Mesenteric fat pad (tissue), 1 donor: Measurements from ENCODE around the gene EXOC3L1. TPM values are rescaled to one million over a fixed set of nuclear protein-coding genes. Genes with fewer than 3 reads are reported as not detected.
A peak's percentile ranks its signal among the peaks of the same experiment; 100 is the strongest.

ENCODE experiments used
- DNase-seq: peaks from one replicate; pipeline ENCODE4 v3.0.0-alpha.2; 2020; ENCODE audit warnings: low spot score
- long read RNA-seq: library from polyadenylated mRNA; unstranded; transcript quantifications from one replicate; pipeline ENCODE4 v2.0.0, GENCODE V29; 2020
- total RNA-seq: library from RNA; stranded (reverse); fragmentation: NEBNext Ultra II Directional; extraction: Animal tissue kit (Norgen Biotek cat#: 25700); gene quantifications from one replicate; pipeline ENCODE4 v1.2.1, GENCODE V29; 2021
- donor health status: DM: yes; HTN: yes; CAD: no.

EXOC3L1 gene, protein sequence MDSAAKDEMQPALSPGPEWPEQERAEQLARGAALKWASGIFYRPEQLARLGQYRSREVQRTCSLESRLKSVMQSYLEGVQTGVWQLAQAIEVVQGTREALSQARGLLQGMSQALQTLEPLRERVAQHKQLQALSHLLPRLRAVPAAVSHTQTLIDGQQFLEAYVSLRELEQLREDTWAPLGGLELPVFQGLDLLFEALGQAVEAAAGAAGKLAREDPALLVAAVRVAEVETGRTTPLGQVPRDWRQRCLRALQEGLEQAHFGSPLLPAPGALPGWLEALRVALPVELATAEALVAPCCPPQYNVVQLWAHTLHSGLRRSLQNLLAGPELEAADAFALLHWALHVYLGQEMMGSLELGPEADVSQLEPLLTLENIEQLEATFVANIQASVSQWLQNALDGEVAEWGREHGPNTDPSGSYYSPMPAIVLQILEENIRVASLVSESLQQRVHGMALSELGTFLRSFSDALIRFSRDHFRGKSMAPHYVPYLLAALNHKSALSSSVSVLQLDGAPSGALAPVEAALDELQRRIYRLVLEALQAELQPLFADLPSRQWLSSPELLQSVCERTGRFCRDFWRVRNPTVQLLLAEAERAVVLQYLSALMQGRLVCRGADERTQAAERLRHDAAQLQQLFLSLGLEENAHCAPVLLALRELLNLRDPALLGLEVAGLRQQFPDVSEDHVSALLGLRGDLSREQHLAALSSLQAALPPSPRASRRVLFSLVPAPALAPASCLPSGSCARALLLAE
- total RNA-seq, result 4.1 TPM
- long read RNA-seq, partial matches to known transcripts, result 0 of 8 reads
- long read RNA-seq, other reads (novel, unspliced or antisense), result 5 of 8 reads

DNA sequence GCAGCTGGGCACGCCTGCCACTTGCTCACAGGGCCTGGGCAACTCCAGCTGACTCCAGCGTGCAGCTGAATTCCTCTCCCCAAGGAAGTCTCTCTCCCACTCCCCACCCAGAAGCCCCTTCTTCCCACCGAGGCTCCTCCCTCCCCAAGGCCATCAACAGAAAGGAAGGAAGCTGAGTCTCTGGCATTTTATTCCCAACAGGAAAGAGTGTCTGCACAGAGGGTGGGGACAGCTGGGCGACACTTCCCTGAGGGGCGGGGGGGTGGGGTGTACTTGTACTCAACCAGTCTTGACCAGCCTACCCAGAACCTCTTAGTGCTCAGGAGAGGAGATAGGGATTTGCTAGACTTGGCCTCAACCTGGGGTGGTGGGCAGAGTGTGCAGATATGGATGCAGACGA, at the start of gene EXOC3L1:
Gene EXOC3L1, minus strand, starts transcription at position 96 of the 400 bp plus-strand sequence. CDS start 460 bp downstream, outside the sequence.
- no peak for DNase-seq

DNA sequence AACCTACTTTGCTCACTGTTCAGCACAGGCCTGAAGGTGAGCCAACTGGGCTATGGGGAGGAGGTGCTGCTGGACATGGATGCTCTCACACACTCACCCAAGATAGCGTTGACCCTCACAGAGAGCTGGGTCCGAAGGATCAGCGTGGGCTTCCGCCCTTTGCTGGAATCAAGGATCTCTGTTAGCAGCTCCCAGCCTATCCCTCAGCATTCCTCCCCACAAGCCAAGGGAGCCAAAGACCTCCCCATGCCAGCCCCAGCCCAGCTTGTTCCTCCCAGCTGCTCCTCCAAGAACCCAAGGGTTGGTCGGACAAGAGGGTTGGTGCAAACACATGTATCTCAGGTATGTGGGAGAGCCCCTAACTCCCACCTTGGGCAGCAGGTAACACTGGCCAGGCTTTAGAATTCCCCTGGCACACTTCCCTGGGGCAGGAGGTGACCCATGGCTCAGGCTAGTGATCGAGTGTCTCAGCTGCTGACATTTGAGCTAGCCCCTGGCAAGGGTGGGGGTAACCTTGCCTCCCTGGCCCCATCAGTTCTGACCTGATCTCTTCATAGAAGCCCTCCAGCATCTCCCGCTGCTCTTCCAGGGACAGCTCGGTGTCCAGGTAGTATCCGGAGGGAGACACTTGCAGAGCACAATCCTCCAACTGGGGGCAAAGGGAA, 49.0 kb upstream of the EXOC3L1 start:
- DNase-seq, result no peak

DNA sequence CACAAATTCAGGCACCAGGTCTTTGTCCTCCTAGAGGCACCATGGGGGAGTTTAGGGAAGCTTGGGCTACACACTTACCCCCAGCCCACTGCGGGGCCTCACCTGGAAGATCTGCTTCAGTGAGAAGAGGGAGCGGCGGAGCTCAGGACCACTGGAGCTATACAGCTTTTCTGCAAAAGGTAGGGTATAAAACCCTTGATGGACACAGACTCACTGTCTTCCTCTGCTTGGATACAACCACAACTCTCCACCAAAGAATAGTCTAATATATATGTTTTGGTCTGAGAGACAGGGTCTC, 48.3 kb upstream of the EXOC3L1 start:
- no peak for DNase-seq

DNA sequence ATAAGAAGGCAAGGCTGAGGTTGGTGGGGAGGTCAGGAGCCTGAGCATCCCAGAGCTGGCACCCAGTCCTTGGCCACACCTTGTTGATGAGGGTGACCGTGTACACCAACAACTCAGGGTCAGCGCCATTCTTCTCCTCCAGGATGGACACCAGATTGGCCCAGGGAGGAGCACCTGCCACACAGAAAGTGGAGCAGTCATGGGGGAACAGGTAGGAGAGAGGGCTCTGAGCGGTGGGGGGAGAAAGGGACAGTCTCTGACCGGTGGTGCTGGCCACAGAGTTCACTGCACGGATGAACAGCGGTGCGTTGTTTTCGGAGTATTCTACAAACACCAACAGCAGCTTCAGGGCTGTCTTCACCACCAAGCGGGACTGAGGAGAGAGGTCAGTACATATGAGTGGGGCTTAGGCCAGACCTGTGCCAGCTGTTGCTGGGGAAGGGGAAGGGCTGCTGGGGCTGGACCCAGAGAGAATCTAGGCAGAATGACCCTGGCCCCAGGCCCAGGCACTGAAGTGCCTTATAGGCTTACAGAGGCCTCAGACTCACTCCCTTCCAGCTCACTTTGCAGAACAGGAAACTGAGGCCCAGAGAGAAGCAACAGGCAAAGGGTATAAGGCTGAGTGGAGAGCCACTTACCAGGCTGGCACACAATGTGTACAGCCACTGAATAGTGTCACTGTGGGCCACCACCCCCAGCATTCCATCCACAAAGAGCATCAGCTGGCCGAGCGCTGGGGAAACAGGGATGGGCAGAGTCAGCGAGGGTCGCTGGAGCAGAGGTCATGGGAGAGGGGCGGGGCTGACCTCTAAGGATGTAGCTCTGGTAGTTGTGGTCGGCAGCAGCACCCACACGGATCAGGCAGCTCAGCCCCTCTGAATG, 47.7 kb upstream of the EXOC3L1 start:
- DNase-seq, result no peak

DNA sequence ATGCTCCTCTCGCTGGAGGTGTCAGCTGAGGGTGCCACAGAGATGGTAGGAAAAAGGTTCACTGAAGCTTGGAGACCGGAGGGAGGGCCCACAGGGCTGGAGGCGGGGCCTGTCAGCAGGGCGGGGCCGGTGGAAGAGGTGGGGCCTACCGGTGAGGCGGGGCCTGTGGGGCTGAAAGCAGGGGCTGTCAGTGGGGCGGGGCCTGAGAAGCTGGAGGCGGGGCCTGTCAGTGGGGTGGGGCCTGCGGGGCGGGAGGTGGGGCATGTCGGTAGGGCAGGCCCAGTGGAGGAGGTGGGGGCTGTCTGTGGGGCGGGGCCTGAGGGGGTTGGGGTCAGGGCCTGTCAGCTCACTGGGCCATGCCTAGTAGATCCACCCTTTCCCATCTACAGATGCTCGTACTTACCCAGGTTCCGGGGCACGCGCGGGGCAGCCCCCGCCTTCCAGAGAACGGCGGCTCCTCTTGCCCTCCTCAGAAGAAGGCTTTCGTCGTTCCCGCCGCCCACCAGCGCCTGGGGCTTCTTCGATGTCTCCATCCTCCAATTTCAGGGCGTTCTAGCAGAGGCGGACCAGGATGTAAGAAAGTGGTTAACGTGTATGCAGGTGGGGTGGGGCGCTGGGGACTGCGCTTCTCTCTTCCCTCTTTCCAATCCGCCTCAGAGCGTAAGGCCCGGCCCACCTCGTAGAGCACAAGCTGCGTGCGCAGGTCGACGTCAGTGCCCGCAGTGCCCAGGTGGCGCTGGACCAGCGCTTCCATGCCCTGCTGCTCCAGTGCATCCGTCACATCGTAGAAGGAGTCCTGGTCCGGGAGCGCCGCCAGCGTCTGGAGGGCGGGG, 46.8 kb upstream of the EXOC3L1 start:
- DNase-seq, result no peak

DNA sequence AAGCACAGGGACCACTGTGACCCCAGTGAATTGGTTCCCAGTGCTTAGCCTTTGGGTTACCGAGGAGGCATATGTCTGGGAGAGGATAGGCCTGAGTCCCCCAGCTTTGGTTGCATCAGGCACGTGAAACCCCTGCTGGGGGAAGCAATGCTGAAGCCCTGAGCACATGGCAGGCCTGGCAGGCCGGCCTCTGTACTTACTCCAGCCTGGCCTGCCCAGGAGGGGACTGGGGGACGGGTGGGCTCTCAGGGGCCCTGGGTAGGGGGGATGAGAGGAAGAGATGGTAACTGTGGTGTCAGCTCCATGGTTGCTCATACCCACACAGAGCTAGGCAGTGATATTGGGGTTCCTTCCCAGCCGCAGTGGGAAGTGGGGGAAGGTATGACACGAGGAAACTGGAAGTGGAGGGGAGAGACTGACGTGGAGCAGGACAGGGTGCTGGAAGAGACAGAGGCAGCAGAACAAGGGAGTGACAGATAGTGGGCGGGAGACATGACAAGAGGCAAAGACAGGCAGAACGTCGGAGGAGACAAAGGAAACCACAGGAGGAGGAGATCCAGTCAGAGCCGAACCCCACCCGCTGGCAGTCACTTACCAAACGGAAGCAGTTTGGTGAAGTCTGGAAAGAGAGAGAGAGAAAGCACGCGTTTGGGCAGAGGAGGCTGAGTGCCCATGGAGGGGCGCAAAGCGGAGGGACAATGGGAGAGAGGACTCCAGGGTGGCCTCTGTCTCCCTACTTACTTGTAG, 46.1 kb upstream of the EXOC3L1 start:
- no peak for DNase-seq

DNA sequence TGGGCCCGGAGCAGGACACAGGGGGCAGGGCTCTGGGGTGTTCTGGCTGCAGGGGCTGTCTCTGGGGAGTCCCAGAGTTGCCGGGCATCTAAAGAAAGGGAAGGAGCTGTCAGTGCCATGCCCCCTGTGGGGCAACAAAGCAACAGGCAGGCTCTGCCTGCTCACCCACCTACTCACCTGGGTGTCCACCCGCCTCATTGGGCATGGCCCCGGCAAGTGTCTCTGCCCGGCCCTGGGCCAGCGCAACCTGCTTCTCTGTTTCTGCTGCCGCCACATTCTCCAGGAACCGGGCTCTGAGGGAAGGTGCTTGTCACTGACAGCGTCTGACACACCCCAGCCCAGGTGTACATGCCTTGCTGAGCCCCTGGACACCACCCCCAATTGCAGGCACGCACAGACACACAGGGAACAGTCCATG, 44.3 kb upstream of the EXOC3L1 start:
- DNase-seq, result no peak

DNA sequence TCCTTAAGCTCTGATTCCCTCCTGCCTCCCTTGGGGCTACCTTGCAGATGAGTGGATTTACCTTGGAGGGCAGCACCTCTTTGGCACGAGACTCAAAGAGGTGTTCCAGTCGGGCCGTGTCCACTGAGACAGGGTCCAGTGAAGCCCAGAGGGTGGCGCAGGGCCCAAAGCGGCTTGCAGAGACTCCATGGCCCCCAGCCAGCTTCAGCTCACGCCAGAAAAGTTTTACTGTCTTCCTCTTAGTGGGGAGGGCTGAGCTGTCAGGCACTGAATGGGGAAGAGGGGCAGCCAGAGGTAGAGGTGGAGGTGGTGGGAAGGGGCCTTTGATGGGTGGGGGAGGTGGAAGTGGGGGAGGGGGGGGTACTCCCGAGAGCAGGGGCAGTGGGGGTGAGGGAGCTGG, 43.7 kb upstream of the EXOC3L1 start:
- no peak for DNase-seq

DNA sequence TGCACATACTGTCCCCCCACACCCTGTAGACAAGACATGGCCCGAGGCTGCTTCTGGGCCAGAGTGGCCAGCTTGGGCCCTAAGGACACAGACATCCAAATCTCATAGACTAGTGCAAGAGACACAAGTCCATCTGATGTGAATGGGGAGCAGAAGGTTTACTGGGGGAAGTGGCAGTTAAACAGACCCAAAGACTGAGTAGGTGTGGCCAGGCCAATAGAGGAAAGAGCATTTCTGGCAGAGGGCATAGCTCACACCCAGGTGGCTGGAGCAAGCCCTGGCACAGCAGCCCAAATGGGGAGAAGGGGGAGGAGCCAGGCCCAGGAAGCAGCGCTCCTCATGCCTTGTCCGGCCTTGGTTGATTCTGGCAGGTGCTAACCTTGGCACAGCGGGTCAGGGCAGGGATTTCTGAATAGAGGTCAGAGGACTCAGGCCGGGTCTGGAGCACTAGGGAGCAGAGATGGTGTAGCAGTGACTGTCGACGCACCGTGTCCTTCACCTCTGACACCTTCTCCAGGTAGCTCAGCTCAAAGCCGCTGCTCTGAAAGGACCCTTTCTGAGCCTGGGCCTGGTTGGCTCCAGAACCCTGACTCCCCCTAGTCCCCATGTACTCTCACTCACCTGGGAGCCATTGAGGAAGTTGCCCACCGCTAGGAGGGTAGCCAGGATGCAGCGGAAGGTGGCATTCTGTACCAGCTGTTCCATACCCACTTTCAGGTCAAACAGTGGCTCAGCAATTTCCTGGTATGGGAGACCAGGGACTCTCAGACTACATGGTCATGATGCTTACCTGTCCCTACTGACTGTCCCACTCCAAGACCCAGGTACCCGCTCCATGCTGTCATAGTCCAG, 41.1 kb upstream of the EXOC3L1 start:
- DNase-seq, result no peak

DNA sequence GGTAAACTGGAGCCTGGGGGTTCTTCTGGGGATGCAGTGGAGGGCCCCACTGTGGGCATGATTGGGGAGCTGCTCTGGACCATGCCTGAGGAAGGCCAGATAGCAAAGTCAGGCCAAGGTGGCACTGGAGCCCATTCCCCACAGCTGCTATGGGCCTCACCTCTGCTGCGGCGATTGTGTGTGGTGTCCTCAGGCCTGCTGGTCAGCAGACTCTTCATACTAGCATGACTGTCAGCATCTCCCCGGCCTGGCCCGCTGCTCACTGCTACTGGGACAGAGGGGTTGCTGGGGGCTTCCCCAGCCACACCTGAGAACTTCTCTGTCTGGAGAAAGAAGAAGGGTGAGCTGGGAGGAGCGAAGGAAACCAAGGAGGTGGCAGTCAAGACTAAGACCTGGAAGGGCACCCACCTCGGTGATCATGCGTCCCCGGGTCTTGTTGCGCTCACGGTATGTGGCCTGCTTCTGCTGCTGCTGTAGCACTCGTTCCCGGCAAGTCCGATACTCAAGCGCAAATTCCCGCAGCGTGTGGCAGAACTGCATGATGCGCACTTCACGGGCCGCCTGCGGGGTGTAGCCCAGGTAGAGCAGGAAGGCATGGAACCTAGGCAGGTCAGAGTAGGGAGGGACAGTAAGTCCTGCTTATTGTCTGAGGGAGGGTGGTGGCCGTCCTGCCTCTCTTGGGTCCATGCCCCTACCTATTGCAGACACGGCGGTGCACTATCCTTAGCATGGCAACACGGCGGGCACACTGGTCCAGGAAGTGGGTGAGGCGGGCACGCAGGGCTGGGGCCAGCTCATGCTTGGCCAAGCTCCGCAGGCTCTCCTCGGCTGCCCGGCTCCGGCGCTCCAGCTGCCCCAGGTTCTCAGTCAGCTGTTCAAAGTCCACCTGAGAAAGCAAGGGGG, 40.2 kb upstream of the EXOC3L1 start:
- no peak for DNase-seq

DNA sequence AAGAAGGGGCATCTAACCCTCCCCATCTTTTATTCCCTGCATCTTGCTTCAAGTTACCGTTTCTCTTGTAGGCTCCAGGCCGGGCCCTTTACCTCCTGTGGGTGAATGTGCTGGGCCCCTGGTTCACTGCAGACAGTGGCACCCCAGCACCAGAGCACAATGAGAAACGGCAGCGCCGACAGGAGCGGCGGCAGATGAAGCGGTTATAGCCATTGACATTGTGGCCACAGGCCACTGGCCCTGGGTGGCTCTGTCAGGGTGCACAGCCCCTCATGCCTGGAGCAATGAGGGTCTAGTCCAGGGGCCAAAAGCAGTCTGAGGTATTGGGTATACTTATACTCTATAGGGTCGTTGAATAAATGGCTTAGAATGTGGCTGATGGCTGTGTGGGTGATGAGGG, 39.0 kb upstream of the EXOC3L1 start:
- DNase-seq, result no peak

DNA sequence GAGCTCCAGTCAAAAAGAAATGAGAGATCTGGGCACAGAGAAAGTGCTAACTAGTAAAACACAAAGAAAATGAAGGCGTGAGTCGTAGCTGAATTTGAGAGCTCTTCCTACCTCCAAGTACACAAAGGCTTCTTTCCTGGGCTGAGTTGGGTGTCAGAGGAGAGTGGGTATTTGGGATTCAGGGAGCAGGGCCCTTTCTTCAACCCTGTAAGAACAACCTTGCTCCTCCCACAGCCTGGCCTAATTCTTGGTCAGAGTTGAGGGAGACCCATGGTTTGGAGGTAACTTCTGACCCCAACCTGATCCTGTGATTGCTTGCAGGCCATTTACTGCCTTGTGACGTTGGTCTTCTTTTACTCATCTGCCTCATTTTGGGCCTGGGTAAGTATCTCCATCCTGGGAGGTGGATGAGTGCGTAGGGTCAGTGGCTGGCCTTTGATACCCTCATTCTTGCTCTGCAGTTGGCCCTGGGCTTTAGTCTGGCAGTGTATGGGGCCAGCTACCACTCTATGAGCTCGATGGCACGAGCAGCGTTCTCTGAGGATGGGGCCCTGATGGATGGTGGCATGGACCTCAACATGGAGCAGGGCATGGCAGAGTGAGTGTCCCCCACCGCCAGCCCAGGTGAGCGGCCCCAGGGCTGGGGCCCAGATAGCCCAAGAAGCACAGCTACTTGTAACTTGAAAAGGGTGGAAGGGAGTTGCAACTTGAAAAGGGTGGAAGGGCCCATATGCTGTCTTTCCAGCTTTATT, 38.3 kb upstream of the EXOC3L1 start:
- no peak for DNase-seq

DNA sequence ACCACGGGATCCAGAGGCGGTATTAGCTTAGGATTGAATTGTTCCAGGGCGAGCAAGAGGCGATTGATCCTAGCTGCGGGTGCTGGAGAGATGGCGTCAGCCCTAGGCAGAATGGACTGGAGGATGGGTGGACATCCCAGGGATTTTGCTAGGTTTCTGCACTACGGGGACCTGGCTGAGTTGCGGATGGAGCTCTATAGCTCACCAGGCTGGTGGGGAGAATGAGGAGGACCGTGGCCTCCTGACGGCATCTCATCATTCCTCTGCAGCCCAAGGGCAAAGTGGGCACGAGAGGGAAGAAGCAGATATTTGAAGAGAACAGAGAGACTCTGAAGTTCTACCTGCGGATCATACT, 37.6 kb upstream of the EXOC3L1 start:
- DNase-seq, result no peak

DNA sequence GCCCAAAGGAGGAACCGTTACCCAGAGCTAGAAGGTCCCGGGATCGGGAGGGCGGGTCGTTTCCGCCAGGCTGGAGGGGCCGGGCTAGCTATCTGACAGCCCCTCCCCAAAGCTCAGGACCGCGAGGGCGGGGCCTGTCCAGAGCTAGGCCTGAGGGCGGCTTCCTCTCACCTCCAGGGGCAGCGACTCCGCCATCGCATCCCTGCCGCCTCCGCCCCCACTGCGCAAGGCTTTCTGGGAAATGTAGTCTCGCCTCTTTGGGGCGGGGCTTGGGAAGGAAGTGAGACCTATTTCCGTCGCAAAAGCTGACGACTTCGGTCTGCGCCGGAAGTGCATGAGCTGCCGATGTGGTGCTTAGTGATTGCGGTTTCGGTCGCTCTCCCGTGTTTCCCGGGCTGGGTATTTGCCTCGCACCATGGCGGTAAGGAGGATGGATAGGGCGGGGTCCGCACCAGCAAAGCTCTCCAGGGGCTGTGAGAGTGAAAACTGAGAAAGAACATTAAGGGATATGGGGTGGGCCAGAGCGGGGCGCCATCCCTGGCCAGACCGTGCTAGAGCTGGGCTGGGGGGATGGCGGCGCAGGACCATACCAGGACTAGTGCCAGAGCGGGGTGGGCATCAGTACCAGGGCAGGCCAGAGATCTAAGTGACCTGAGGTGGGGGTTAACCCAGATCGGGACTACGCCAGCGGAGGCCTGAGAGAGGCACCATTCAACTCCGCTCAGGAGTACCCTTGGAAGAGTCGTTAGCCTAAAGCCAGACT, 37.0 kb upstream of the EXOC3L1 start, which contains the start of gene TMEM208:
Gene TMEM208, plus strand, starts transcription at position 327 of the 763 bp plus-strand sequence. Its CDS starts 89 bp downstream, at position 416.
- DNase-seq, result peak; percentile 98

DNA sequence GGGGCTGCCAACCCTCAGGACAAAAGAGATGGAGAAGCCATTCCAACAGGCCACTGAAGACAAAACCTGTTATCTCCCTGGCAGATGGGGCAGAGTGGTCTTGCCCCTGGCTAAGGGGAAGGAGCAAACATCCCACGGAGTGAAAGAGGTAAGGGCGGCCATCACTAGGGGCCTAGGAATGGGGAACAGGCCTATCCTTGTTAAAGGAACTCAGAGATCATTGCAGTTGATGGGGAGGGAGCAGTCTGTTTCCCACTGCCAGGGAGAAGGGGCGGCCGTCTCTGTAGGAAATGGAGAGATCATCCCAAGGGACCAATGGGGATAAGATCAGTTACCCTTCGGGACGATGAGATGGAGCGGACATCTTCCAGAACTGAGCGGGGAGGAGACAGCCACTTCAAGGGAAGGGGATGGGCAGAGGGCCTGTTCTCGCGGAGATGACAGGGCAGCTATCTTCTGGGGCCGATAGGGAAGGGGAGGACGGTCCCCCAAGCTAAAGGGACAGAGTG, 36.4 kb upstream of the EXOC3L1 start:
- no peak for DNase-seq

DNA sequence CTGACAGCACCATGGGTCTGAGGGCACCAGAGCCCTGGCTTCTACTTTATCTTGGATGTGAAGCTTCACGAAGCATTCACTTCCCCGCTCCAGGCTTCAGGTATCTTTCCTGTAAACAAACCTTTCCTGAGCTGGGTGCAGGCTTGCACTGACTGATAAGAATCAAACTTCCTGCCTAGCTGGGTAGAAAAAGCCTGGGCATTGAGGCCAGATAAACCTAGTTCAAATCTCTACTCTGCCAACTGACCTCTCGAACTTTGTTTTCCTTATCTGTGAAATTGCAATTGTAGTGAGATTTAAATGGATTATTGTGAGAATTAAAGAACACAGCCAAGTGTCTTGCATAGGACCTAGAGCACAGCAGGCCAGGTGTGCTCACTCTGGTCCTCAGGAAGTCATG, 34.1 kb upstream of the EXOC3L1 start:
- DNase-seq, result no peak
